Measurements from ENCODE around the gene DOHH.

The DOHH gene

DNA sequence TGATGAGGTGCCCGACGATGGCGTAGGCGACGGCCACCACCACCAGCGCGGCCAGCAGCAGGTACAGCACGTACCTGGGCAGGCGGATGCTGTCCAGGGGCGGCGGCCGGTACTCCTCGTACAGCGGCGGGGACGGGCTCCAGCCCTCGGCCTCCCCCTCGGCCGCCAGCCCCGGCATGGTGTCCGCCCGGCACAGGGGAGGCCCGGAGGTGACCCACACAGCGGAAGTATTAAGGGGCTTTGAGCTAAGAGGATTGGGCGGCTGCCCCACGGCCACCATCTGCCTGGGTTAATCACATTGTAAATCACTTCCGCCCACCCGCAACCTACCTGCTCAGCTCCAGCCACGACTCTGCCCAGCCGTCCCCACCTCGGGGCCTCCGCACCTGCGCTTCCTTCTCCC lies 17.2 kb downstream of the DOHH start, which contains the start of gene SMIM44:
Gene SMIM44 (minus strand): TSS at position 216 of the 403 bp plus-strand sequence. CDS start 38 bp downstream, at position 178.
- no peak within 1 kb of the TSS for H3K4me3 Mint-ChIP-seq
- H3K27ac Mint-ChIP-seq = no peak within 1 kb of the TSS
- ATAC-seq (no peak), DNase-seq (no peak)
- H3K4me1 Mint-ChIP-seq = peaks cover 4% of the 10 kb centered on the region
- H3K9me3 Mint-ChIP-seq = no peaks in the 10 kb centered on the region
- H3K36me3 Mint-ChIP-seq (ENCODE audit: low read depth) = no peaks in the 10 kb centered on the region
- H3K27me3 Mint-ChIP-seq = no peaks in the 10 kb centered on the region

DNA sequence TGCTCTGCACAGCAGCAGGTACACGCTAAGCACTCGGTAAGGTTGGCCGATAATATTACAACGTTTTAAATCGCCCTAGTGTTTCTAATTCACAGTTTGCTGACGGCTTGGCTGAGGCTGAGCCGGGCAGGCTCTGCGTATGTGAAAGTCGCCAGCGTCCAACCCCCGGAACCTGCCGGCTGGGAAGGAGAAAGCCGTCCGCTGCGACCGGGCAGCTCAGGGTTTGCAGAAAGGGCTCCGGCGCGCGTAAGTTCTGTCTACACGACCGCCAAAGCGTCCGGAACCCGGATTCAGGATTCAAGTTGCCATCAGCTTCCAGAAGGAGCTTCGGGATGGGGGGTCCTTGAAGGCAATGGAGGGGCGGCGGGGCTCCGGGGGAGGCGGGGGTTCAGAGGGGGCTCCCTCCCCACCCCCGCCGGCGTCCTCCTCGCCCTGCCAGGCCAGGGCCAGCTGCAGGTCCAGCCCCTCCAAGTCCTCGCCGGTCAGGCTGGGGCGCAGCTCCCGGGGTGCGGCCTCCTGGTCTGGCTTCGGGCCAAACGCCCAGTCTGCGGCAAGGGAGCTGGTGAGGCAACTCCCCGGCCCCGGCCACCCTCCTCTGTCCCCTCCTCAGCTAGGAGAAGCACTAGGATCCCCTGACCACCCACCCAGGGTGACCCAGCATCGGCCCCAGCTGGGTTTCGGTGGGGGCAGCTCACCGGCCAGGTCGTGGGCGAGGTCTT lies 17.8 kb downstream of the DOHH start:
- Mint-ChIP-seq H3K4me1 (peaks cover 8% of the 10 kb centered on the region), H3K27me3 (no peaks in the 10 kb centered on the region), H3K9me3 (no peaks in the 10 kb centered on the region), H3K36me3 (ENCODE audit: low read depth) (no peaks in the 10 kb centered on the region), H3K4me3 (no peak overlapping the region), H3K27ac (no peak overlapping the region)
- ATAC-seq (no peak), DNase-seq (no peak)

DNA sequence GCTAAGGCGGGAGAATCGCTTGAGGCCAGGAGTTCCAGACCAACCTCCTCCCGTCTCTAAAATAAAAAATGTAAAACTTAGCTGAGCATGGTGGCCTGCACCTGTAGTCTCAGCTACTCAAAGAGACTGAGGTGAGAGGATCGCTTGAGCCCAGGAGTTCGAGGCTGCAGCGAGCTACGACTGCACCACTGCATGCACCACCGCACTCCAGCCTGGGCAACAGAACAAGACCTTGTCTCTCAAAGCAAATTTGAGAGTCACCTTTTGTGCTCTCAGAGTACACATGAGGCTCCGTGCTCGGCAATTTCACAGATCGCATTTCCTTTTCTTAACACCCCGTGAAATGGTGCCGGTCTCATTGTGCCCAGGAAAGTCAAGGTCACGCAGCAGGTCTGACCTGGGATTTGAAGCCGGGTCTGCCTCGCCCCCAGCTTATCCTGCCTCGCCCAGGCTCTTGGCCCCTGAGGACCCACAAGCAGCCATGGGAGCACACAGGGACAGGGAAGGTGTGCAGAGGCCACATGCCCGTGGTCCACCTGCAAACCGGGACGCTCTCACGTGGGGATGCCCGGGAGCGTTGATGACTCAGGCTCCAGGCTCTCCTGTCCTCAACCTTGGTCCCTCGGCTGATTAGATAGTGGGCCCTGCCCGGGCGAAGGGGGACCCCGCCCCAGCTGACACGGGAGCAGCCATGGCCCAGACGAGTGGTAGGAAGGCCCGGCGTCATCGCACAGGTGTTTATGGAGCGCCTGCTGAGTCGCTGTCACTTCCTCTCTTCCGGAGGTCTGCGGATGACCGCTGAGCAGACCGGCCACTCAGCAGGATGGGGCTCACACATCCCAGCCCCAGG lies 19.0 kb downstream of the DOHH start:
- no peaks in the 10 kb centered on the region for H3K27me3 Mint-ChIP-seq
- no peak for DNase-seq
- H3K9me3 Mint-ChIP-seq = no peaks in the 10 kb centered on the region
- H3K4me3 Mint-ChIP-seq = no peak overlapping the region
- H3K27ac Mint-ChIP-seq = no peak overlapping the region
- H3K36me3 Mint-ChIP-seq (ENCODE audit: low read depth) = no peaks in the 10 kb centered on the region
- H3K4me1 Mint-ChIP-seq = peaks cover 8% of the 10 kb centered on the region
- ATAC-seq = no peak

DNA sequence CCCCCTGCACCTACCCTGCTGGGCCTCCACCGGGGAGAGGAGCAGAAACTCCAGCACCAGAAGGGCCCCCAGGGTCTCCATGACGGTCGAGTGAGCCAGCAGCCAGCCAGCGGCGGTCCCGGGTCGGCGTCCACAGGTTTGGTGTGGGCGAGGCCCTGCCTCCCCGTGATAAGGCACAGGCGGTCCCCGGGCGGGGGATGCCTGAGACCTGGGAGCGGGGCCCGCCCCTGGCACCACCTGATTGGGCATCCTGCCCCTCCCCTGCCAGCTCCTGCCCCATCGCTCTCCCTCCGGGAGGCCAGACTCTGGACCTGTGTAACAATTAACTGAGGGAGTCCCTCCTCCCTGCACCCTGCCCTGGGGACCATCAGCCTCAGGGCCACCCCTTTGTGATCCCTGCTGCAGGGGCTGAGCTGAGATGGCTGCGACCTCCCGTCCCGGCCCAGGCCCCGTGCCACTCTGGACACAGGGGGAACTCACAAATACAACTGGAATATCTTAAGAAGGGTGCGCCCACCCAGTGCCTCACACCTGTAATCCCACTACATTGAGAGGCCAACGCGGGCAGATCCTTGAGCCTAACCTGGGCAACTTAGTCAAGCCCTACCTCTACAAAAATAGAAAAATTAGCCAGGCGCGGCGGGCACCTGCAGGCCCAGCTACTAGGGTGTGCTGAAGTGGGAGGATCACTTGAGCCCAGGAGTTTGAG lies 19.9 kb downstream of the DOHH start, which contains the start of gene SMIM24:
Gene SMIM24 (minus strand): TSS at position 143 of the 709 bp plus-strand sequence. CDS start 62 bp downstream, at position 81.
- no peak for DNase-seq

DNA sequence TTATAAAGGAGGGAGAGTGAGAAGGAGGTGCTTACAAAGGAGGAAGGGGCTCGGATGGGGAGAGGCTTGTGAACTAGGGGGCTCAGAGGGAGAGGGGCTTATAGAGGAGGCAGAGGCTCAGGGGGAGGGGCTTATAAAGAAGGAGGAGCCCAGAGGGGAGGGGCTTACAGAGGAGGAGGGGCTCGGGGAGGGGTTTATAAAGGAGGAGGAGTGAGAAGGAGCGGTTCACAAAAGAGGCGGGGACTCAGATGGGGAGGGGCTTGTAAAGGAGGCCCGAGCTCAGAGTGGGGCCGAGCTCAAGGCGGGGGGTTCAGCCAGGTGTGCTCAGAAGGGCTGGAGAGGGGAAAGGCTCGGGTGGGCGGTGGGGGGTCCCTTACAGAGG lies 20.6 kb downstream of the DOHH start:
- H3K4me3 Mint-ChIP-seq = no peak overlapping the region

More for the DNA sequence above, 19.9 kb downstream of the DOHH start, which contains the start of gene SMIM24:
- H3K27me3 Mint-ChIP-seq = no peaks in the 10 kb centered on the region
- ATAC-seq = no peak
- no peak within 1 kb of the TSS for H3K27ac Mint-ChIP-seq
- H3K9me3 Mint-ChIP-seq = no peaks in the 10 kb centered on the region
- H3K36me3 Mint-ChIP-seq (ENCODE audit: low read depth) = no peaks in the 10 kb centered on the region
- H3K4me1 Mint-ChIP-seq = peaks cover 8% of the 10 kb centered on the region
- no peak within 1 kb of the TSS for H3K4me3 Mint-ChIP-seq

DNA sequence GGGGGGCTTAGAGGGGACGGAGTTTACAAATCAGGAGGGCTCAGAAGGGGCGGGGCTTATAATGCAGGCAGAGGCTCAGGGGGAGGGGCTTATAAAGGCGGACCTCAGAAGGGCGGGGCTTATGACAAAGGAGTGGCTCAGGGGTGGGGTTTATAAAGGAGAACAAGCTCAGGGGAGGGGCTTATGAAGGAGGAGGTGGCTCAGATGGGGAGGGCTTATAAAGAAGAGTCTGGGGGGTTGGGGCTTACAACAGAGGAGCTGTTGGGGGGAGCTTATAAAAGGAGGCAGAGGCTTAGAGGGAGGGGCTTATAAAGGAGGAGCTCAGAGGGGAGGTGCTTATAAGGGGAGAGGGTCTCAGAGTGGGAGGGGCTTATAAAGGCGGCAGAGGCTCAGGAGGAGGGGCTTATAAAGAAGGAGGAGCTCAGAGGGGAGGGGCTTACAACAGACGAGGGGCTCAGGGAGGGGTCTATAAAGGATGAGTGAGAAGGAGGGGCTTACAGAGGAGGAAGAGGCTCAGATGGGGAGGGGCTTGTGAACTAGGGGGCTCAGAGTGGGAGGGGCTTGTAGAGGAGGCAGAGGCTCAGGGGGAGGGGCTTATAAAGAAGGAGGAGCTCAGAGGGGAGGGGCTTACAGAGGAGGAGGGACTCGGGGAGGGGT lies 21.2 kb downstream of the DOHH start:
- Mint-ChIP-seq H3K27ac (no peak overlapping the region), H3K4me3 (no peak overlapping the region)
- DNase-seq = peak; percentile 59

More for the DNA sequence above, 20.6 kb downstream of the DOHH start:
- Mint-ChIP-seq H3K27ac (no peak overlapping the region), H3K36me3 (ENCODE audit: low read depth) (no peaks in the 10 kb centered on the region), H3K4me1 (peaks cover 8% of the 10 kb centered on the region), H3K9me3 (no peaks in the 10 kb centered on the region), H3K27me3 (no peaks in the 10 kb centered on the region)
- ATAC-seq (no peak), DNase-seq (peak; percentile 26)

DNA sequence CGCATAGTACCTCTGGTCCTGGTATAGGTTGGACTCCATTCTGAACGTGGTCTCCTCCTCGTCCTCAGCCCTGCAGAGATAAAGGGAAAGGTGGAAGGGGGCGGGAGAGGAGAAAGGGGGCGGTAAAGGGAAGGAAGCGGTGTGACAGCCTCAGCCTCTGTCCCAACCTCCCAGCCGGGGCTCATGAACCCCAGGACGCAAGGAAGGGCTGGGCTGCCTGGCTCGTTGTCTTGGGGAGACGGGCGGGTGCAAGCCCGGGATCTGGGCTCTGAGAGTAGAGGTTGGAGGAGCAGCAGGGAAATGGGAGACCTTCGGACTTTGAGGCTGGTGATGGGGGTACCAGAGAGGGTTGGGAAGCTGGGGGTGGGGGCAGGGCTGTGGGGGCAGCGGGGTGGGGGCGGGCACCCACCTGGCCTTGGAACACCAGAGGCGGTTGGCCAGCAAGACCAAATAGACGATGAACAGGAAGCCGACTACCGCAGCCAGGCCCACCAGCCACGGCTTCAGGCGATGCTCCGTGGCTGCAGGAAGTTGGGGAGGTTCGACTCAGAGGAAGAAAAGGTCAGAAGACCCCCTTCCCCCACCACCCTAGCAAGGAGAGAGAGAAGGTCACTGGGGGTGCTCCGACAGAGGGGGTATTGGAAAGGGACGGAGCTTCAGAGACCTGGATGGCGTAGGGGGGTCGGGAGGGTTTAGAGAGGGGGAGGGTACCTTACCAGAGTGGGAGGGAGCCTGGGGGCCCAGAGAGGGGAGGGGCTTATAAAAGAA lies 21.9 kb downstream of the DOHH start:
- Mint-ChIP-seq H3K36me3 (ENCODE audit: low read depth) (no peaks in the 10 kb centered on the region), H3K4me1 (peaks cover 8% of the 10 kb centered on the region), H3K27me3 (no peaks in the 10 kb centered on the region), H3K27ac (no peak overlapping the region), H3K9me3 (no peaks in the 10 kb centered on the region), H3K4me3 (peak overlapping the region; percentile 51)
- ATAC-seq (peak; percentile 5), DNase-seq (peak; percentile 28)

More for the DNA sequence above, 21.2 kb downstream of the DOHH start:
- no peaks in the 10 kb centered on the region for H3K9me3 Mint-ChIP-seq
- H3K36me3 Mint-ChIP-seq (ENCODE audit: low read depth) = no peaks in the 10 kb centered on the region
- ATAC-seq = peak; percentile 33
- H3K27me3 Mint-ChIP-seq = no peaks in the 10 kb centered on the region
- peaks cover 8% of the 10 kb centered on the region for H3K4me1 Mint-ChIP-seq

DNA sequence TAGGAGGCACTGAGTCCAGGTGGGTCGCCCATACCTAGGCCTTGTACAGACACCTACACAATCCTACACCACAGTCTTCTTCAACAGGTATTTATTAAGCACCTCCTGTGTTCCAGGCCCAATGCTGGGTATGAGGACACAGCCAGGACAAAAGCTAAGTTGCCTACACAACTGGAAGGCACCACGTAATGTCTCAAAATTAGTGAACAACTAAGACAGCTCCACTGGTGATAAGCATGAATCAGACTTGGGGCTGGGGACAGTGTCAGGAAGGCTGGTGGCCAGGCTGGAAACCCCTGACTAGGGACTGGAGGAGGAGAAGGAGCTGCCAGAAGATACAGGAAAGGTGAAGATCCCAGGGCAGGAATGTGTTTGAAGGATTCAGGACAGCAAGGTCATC lies 22.5 kb downstream of the DOHH start:
- ATAC-seq = no peak
- DNase-seq = no peak
- H3K4me1 Mint-ChIP-seq = peaks cover 8% of the 10 kb centered on the region
- H3K4me3 Mint-ChIP-seq = peak overlapping the region; percentile 4
- no peaks in the 10 kb centered on the region for H3K9me3 Mint-ChIP-seq
- H3K27me3 Mint-ChIP-seq = no peaks in the 10 kb centered on the region
- no peak overlapping the region for H3K27ac Mint-ChIP-seq
- no peaks in the 10 kb centered on the region for H3K36me3 Mint-ChIP-seq (ENCODE audit: low read depth)

DNA sequence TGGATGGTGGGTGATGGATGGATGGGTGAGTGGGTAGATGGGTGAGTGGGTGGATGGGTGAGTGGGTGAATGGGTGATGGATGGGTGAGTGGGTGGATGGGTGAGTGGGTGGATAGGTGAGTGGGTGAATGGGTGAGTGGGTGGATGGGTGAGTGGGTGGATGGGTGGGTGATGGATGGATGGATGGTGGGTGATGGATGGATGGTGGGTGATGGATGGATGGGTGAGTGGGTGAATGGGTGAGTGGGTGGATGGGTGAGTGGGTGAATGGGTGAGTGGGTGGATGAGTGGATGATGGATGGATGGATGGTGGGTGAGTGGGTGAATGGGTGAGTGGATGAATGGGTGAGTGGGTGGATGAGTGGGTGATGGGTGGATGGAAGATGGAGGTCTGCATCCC lies 23.0 kb downstream of the DOHH start:
- no peaks in the 10 kb centered on the region for H3K27me3 Mint-ChIP-seq
- no peaks in the 10 kb centered on the region for H3K36me3 Mint-ChIP-seq (ENCODE audit: low read depth)
- H3K4me1 Mint-ChIP-seq = peaks cover 8% of the 10 kb centered on the region
- H3K4me3 Mint-ChIP-seq = no peak overlapping the region
- ATAC-seq = no peak
- DNase-seq = no peak
- H3K27ac Mint-ChIP-seq = no peak overlapping the region
- no peaks in the 10 kb centered on the region for H3K9me3 Mint-ChIP-seq

DNA sequence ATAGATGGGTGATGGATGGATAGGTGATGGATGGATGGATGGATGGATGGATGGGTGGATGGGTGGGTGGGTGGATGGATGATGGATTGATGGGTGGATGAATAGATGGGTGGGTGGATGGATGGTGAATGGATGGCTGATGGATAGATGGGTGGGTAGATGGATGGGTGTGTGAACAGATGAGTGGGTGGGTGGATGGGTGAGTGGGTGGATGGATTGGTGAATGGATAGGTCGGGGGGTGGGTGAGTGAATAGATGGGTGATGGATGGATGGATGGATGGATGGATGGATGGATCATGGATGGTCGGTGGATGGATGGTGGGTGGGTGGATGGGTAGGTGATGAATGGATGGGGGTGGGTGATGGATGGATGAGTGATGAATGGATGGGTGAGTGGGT lies 23.6 kb downstream of the DOHH start:
- H3K27ac Mint-ChIP-seq = no peak overlapping the region
- ATAC-seq = no peak
- H3K4me1 Mint-ChIP-seq = peaks cover 8% of the 10 kb centered on the region

DNA sequence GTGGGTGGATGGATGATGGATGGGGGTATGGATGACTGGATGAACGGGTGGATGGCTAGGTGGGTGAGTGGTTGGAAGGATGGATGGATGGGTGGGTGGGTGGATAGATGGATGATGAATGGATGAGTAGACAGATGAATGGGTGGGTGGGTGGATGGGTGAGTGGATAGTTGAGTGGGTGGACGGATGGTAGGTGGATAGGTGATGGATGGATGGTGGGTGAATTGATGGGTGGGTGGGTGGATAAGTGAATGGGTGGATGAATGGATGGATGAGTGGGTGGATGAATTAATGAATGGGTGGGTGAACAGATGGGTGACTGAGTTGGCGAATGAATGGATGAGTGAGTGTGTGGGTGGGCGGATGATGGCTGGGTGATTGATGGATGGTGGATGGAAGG lies 25.0 kb downstream of the DOHH start:
- ATAC-seq = no peak
- Mint-ChIP-seq H3K36me3 (ENCODE audit: low read depth) (no peaks in the 10 kb centered on the region), H3K9me3 (no peaks in the 10 kb centered on the region), H3K4me1 (peaks cover 8% of the 10 kb centered on the region), H3K4me3 (no peak overlapping the region), H3K27ac (no peak overlapping the region), H3K27me3 (no peaks in the 10 kb centered on the region)
- DNase-seq = no peak

More for the DNA sequence above, 23.6 kb downstream of the DOHH start:
- Mint-ChIP-seq H3K9me3 (no peaks in the 10 kb centered on the region), H3K36me3 (ENCODE audit: low read depth) (no peaks in the 10 kb centered on the region), H3K27me3 (no peaks in the 10 kb centered on the region), H3K4me3 (no peak overlapping the region)
- DNase-seq = no peak

DNA sequence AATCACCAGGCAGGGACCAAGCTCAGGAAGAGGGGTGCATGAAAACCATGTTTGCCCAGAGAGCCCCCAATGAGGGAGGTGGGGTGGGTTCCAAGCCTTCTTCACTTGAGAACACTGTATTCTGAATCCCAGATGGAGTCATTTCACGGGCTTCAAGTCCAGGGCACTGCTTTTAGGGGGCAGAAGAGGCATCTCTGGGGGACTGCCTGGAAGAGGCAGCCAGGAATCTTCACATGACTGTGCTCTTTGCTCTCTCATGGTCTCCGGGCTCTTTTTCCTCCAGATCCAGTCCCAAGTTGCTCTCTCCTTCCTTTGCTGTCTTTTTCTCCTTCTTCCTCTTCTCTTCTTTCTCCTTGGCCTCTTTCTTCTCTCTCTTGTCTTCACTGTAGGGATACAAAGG lies 25.9 kb downstream of the DOHH start:
- Mint-ChIP-seq H3K27me3 (no peaks in the 10 kb centered on the region), H3K4me3 (no peak overlapping the region), H3K36me3 (ENCODE audit: low read depth) (no peaks in the 10 kb centered on the region), H3K4me1 (peaks cover 8% of the 10 kb centered on the region), H3K9me3 (no peaks in the 10 kb centered on the region), H3K27ac (no peak overlapping the region)
- ATAC-seq (no peak), DNase-seq (no peak)

DNA sequence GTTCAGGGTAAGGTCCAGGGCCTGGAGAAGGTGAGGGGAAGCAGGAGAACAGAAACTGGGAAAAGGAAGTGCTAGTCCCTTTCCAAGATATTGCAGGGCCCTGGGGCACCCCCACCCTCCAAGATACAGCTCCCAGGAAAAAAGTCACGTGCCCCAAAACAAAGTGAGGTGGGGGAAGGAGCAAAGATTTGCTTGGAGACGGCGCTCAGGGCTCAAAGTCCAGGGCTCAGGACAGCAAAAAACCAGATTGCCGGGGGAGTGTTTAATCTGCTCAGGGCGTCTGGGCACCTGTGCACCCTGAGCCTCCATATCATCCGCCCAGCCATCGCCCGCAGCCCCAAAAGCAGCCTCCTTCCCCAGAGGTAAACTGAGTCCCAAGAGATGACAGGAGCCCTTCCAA lies 26.5 kb downstream of the DOHH start:
- Mint-ChIP-seq H3K36me3 (ENCODE audit: low read depth) (no peaks in the 10 kb centered on the region), H3K9me3 (no peaks in the 10 kb centered on the region), H3K27ac (no peak overlapping the region), H3K4me3 (no peak overlapping the region), H3K4me1 (peaks cover 8% of the 10 kb centered on the region), H3K27me3 (no peaks in the 10 kb centered on the region)
- ATAC-seq (no peak), DNase-seq (no peak)
